Lower leg skin (tissue), 4 donors: ENCODE measurements around the gene PRND. TPM values are rescaled to one million over a fixed set of nuclear protein-coding genes. Genes with fewer than 3 reads are reported as not detected.

ENCODE experiments used
- DNase-seq, 2 donors: peaks; one replicate each; pipeline ENCODE4 v3.0.0-alpha.2; 2019; ENCODE audit warnings: low spot score in 2 of 2
- H3K4me3 ChIP-seq: fragments of 200-600 bp; sonication (generic); 2 replicates; pipeline ENCODE4 v1.5.1; 2017; ENCODE audit warnings: mild to moderate bottlenecking, low read depth; ENCODE audit not compliant: poor library complexity, severe bottlenecking
- POLR2A ChIP-seq, 2 donors: fragments of 450-650 bp; IDR thresholded peaks; one replicate each; pipeline ENCODE4 v1.6.1; 2016 to 2017; ENCODE audit warnings: antibody characterized with exemption in 2 of 2, mild to moderate bottlenecking in 1 of 2, moderate library complexity in 1 of 2
- WGBS, 2 donors: methylation state at CpG; one replicate each; pipeline ENCODE4 v1.1.5; 2018; 5-methylcytosine and 5-hydroxymethylcytosine counted together
- intact Hi-C: fragments of 100-400 bp; cut with DNase I; formaldehyde crosslinking; loops from one replicate; pipeline ENCODE4 v1.15.0; 2023; ENCODE audit warnings: low total_unique reads
- total RNA-seq, 4 donors: library from RNA; depleted of rRNA; stranded (reverse); fragments of >200 nt; gene quantifications; one replicate each; pipeline ENCODE4 v1.1.0, GENCODE V29; 2016
- TF ChIP-seq, protein P1 (sequence below), 3 donors: fragments of 450-650 bp; IDR thresholded peaks; one replicate each; pipeline ENCODE4 v1.5.1; 2016; ENCODE audit warnings: antibody characterized with exemption in 3 of 3, mild to moderate bottlenecking in 3 of 3, moderate library complexity in 2 of 3

PRND gene
- total RNA-seq, 4 donors from 2014 or later, result 0.06 to 0.46 TPM; not detected in 2

- intact Hi-C loops, result no loop called here
- TF ChIP-seq, protein P1, sequence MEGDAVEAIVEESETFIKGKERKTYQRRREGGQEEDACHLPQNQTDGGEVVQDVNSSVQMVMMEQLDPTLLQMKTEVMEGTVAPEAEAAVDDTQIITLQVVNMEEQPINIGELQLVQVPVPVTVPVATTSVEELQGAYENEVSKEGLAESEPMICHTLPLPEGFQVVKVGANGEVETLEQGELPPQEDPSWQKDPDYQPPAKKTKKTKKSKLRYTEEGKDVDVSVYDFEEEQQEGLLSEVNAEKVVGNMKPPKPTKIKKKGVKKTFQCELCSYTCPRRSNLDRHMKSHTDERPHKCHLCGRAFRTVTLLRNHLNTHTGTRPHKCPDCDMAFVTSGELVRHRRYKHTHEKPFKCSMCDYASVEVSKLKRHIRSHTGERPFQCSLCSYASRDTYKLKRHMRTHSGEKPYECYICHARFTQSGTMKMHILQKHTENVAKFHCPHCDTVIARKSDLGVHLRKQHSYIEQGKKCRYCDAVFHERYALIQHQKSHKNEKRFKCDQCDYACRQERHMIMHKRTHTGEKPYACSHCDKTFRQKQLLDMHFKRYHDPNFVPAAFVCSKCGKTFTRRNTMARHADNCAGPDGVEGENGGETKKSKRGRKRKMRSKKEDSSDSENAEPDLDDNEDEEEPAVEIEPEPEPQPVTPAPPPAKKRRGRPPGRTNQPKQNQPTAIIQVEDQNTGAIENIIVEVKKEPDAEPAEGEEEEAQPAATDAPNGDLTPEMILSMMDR (IDR thresholded peaks at IDR 0.05), result no peak
- H3K4me3 ChIP-seq, result no peak overlapping the region
- no peak for DNase-seq
- 31 to 40% methylated on average over 2 of the region's 2 CpGs for WGBS, 2 donors
Observed at GRCh38 chr20:4689220-4689619, 32.5 kb upstream of the PRND start.

DNA sequence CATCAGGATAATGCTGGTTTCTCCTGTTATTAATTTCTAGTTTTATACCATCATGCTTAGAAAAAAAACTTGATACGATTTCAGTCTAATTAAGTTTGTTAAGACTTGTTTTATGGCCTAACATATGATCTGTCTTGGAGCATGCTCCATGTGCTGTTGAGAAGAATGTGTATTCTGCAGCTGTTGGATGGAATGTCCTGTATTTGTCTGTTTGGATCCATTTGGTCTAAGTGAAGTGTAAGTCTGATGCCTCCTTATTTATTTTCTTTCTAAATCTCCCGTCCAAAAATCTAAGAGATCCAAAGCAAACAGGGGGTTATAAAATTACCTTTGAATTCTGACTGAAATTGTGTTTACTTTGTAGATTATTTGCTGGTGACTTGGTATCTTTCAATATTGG lies 30.0 kb upstream of the PRND start:
- DNase-seq, result no peak
- TF ChIP-seq, protein P1 (IDR thresholded peaks at IDR 0.05), result no peak
- no peak for TF ChIP-seq POLR2A (IDR thresholded peaks at IDR 0.05)
- no peak overlapping the region for H3K4me3 ChIP-seq
- 26 to 38% methylated on average over 2 of the region's 2 CpGs for WGBS, 2 donors
- intact Hi-C loops, result no loop called here

- intact Hi-C loops, result no loop called here
- DNase-seq, result no peak
- 97 to 100% methylated on average over 1 of the region's 1 CpG for WGBS, 2 donors
- no peak overlapping the region for H3K4me3 ChIP-seq
- TF ChIP-seq POLR2A (IDR thresholded peaks at IDR 0.05), result no peak
- TF ChIP-seq, protein P1 (IDR thresholded peaks at IDR 0.05), result no peak
Observed at GRCh38 chr20:4694076-4694475, 27.6 kb upstream of the PRND start.

- no peak overlapping the region for H3K4me3 ChIP-seq
- WGBS, 2 donors, result 82 to 86% methylated on average over 7 of the region's 7 CpGs
- intact Hi-C loops, result no loop called here
- TF ChIP-seq, protein P1 (IDR thresholded peaks at IDR 0.05), result no peak
- no peak for TF ChIP-seq POLR2A (IDR thresholded peaks at IDR 0.05)
- no peak for DNase-seq
Observed at GRCh38 chr20:4697189-4697830, 24.4 kb upstream of the PRND start.

GRCh38 chr20:4697831-4698221 lies 23.9 kb upstream of the PRND start:
- WGBS, 2 donors, result 79 to 91% methylated on average over 2 of the region's 2 CpGs
- TF ChIP-seq, protein P1 (IDR thresholded peaks at IDR 0.05), result no peak
- TF ChIP-seq POLR2A (IDR thresholded peaks at IDR 0.05), result no peak
- DNase-seq, result no peak
- H3K4me3 ChIP-seq, result no peak overlapping the region
- intact Hi-C loops, result no loop called here

DNA sequence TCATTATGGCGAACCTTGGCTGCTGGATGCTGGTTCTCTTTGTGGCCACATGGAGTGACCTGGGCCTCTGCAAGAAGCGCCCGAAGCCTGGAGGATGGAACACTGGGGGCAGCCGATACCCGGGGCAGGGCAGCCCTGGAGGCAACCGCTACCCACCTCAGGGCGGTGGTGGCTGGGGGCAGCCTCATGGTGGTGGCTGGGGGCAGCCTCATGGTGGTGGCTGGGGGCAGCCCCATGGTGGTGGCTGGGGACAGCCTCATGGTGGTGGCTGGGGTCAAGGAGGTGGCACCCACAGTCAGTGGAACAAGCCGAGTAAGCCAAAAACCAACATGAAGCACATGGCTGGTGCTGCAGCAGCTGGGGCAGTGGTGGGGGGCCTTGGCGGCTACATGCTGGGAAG lies 22.5 kb upstream of the PRND start:
- TF ChIP-seq POLR2A (IDR thresholded peaks at IDR 0.05), result no peak
- TF ChIP-seq, protein P1 (IDR thresholded peaks at IDR 0.05), result no peak
- no peak overlapping the region for H3K4me3 ChIP-seq
- DNase-seq, result no peak
- 95 to 99% methylated on average over 9 of the region's 9 CpGs for WGBS, 2 donors
- intact Hi-C loops, result no loop called here
